NT2/D1 (cell line): ENCODE results near the gene NYNRIN.
A peak's percentile ranks its signal among the peaks of the same experiment; 100 is the strongest.
"Not testable (repeated sequence)": the region's sequence is repeated elsewhere in the genome, so short reads cannot be mapped to it uniquely, and the experiment has no call there.

Experiments
- DNase-seq: peaks from one replicate; pipeline ENCODE4 v3.0.0-alpha.2; 2011; ENCODE audit warnings: low read depth, low spot score
- H3K27me3 ChIP-seq: 2 replicates; pipeline ENCODE4 v1.6.0; 2011; ENCODE audit warnings: mild to moderate bottlenecking; ENCODE audit not compliant: insufficient read length, insufficient read depth
- H3K36me3 ChIP-seq: 2 replicates; pipeline ENCODE4 v1.6.1; 2011; ENCODE audit warnings: mild to moderate bottlenecking, low read length, mixed read lengths; ENCODE audit not compliant: insufficient read depth, insufficient read length
- H3K4me1 ChIP-seq: 2 replicates; pipeline ENCODE4 v1.5.1; 2011; ENCODE audit not compliant: insufficient read depth, insufficient read length
- H3K4me3 ChIP-seq: 2 replicates; pipeline ENCODE4 v1.5.1; 2011; ENCODE audit warnings: low read depth; ENCODE audit not compliant: insufficient read length
- H3K9ac ChIP-seq: 2 replicates; pipeline ENCODE4 v1.6.0; 2011; ENCODE audit warnings: low read depth; ENCODE audit not compliant: insufficient read length
- H3K9me3 ChIP-seq: 2 replicates; pipeline ENCODE4 v1.5.1; 2011; ENCODE audit warnings: mild to moderate bottlenecking, low read length; ENCODE audit not compliant: insufficient read depth
- SUZ12 ChIP-seq: IDR thresholded peaks from 2 replicates; pipeline ENCODE4 v1.6.1; 2011; ENCODE audit not compliant: insufficient read length, insufficient read depth; ENCODE audit errors: extremely low read depth
- YY1 ChIP-seq: IDR thresholded peaks from 2 replicates; pipeline ENCODE4 v1.6.1; 2011; ENCODE audit not compliant: insufficient read length, insufficient read depth
- ZNF274 ChIP-seq: IDR thresholded peaks from 2 replicates; pipeline ENCODE4 v1.6.1; 2011; ENCODE audit warnings: mild to moderate bottlenecking, low read depth, low read length

The NYNRIN gene

GRCh38 chr14:24440606-24441399 lies 42.0 kb downstream of the NYNRIN start:
- Histone ChIP-seq H3K36me3 (peaks cover 50% of the 10 kb centered on the region), H3K4me1 (peaks cover 3% of the 10 kb centered on the region), H3K27me3 (no peaks in the 10 kb centered on the region), H3K9me3 (no peaks in the 10 kb centered on the region), H3K9ac (peak overlapping the region; percentile 85), H3K4me3 (no peak overlapping the region)
- no peak for DNase-seq
- TF ChIP-seq ZNF274 = no peak
- no peak for TF ChIP-seq YY1
- TF ChIP-seq SUZ12 = no peak

GRCh38 chr14:24441485-24441884 lies 42.7 kb downstream of the NYNRIN start:
- peaks cover 45% of the 10 kb centered on the region for H3K36me3 ChIP-seq
- no peaks in the 10 kb centered on the region for H3K27me3 ChIP-seq
- H3K9ac ChIP-seq = peak overlapping the region; percentile 85
- H3K4me3 ChIP-seq = peak overlapping the region; percentile 82
- no peaks in the 10 kb centered on the region for H3K9me3 ChIP-seq
- DNase-seq = no peak
- H3K4me1 ChIP-seq = no peaks in the 10 kb centered on the region
- TF ChIP-seq YY1 = no peak
- TF ChIP-seq SUZ12 = no peak
- no peak for TF ChIP-seq ZNF274

- TF ChIP-seq YY1 (no peak), ZNF274 (no peak), SUZ12 (no peak)
- Histone ChIP-seq H3K9me3 (no peaks in the 10 kb centered on the region), H3K4me1 (no peaks in the 10 kb centered on the region), H3K27me3 (no peaks in the 10 kb centered on the region), H3K4me3 (peak overlapping the region; percentile 82), H3K9ac (peak overlapping the region; percentile 85), H3K36me3 (peaks cover 44% of the 10 kb centered on the region)
- no peak for DNase-seq
These were observed 43.1 kb downstream of the NYNRIN start for GRCh38 chr14:24441904-24442239.

GRCh38 chr14:24442240-24443052 lies 43.6 kb downstream of the NYNRIN start, which contains the start of gene SDR39U1:
SDR39U1 (minus strand) TSS chr14:24442776; CDS start chr14:24442769, 7 bp downstream.
- peak within 1 kb of the TSS; percentile 85 for H3K9ac ChIP-seq
- DNase-seq = peak; percentile 94
- H3K36me3 ChIP-seq = peaks cover 38% of the 10 kb centered on the region
- no peaks in the 10 kb centered on the region for H3K27me3 ChIP-seq
- no peaks in the 10 kb centered on the region for H3K4me1 ChIP-seq
- no peaks in the 10 kb centered on the region for H3K9me3 ChIP-seq
- peak within 1 kb of the TSS; percentile 82 for H3K4me3 ChIP-seq
- TF ChIP-seq ZNF274 = no peak

GRCh38 chr14:24443053-24443665 lies 44.4 kb downstream of the NYNRIN start:
- H3K27me3 ChIP-seq = no peaks in the 10 kb centered on the region
- DNase-seq = no peak
- peak overlapping the region; percentile 82 for H3K4me3 ChIP-seq
- H3K9ac ChIP-seq = peak overlapping the region; percentile 80
- H3K9me3 ChIP-seq = no peaks in the 10 kb centered on the region
- TF ChIP-seq YY1 = no peak
- no peak for TF ChIP-seq SUZ12
- no peak for TF ChIP-seq ZNF274
- no peaks in the 10 kb centered on the region for H3K4me1 ChIP-seq
- peaks cover 31% of the 10 kb centered on the region for H3K36me3 ChIP-seq

- H3K27me3 ChIP-seq, H3K4me3 ChIP-seq, H3K4me1 ChIP-seq, H3K9ac ChIP-seq, DNase-seq, H3K36me3 ChIP-seq: not testable (repeated sequence)
- H3K9me3 ChIP-seq = peaks cover 12% of the 10 kb centered on the region; the same call in 1 of the 2 replicates
These were observed 52.0 kb downstream of the NYNRIN start for GRCh38 chr14:24450828-24451227.

- H3K4me1 ChIP-seq = no peaks in the 10 kb centered on the region
- no peak overlapping the region for H3K9ac ChIP-seq
- peaks cover 12% of the 10 kb centered on the region; the same call in 1 of the 2 replicates for H3K9me3 ChIP-seq
- H3K27me3 ChIP-seq = no peaks in the 10 kb centered on the region
- no peak for DNase-seq
- peaks cover 8% of the 10 kb centered on the region for H3K36me3 ChIP-seq
- TF ChIP-seq YY1 (no peak), SUZ12 (no peak), ZNF274 (no peak)
- no peak overlapping the region for H3K4me3 ChIP-seq
These were observed 58.2 kb downstream of the NYNRIN start for GRCh38 chr14:24456980-24457379.
